ENCODE measurements around the gene TRMT61B. TPM values are rescaled to one million over a fixed set of nuclear protein-coding genes. Genes with fewer than 3 reads are reported as not detected.

TRMT61B gene
- total RNA-seq, 1 donor from 2014 or later, result 17.5 TPM

DNA sequence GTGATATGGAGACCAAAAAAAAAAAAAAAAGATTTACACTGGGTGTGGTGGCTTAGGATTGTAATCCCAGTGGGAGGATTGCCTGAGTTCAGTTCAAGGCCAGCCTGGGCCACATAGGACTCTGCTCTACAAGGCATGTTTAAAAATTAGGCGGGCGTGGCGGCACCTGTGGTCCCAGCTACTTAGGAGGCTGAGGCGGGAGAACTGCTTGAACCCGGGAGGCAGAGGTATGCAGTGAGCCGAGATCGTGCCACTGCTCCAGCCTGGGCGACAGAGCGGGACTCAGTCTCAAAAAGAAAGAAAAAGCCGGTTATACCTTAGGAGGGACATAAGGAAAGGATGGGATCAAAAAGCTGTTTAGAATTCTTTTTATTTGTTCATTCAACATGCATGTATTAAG is 60.2 kb downstream of the TRMT61B start:
- Mint-ChIP-seq H3K9me3 (ENCODE audit: unreplicated experiment) (no peaks in the 10 kb centered on the region), H3K4me3 (ENCODE audit: unreplicated experiment) (peak overlapping the region; percentile 76), H3K27ac (ENCODE audit: unreplicated experiment) (no peak overlapping the region), H3K4me1 (ENCODE audit: low read depth, unreplicated experiment) (peaks cover 4% of the 10 kb centered on the region), H3K27me3 (ENCODE audit: unreplicated experiment) (peaks cover 2% of the 10 kb centered on the region), H3K36me3 (ENCODE audit: unreplicated experiment) (no peaks in the 10 kb centered on the region)
- no peak for DNase-seq
- TF ChIP-seq, protein P1, sequence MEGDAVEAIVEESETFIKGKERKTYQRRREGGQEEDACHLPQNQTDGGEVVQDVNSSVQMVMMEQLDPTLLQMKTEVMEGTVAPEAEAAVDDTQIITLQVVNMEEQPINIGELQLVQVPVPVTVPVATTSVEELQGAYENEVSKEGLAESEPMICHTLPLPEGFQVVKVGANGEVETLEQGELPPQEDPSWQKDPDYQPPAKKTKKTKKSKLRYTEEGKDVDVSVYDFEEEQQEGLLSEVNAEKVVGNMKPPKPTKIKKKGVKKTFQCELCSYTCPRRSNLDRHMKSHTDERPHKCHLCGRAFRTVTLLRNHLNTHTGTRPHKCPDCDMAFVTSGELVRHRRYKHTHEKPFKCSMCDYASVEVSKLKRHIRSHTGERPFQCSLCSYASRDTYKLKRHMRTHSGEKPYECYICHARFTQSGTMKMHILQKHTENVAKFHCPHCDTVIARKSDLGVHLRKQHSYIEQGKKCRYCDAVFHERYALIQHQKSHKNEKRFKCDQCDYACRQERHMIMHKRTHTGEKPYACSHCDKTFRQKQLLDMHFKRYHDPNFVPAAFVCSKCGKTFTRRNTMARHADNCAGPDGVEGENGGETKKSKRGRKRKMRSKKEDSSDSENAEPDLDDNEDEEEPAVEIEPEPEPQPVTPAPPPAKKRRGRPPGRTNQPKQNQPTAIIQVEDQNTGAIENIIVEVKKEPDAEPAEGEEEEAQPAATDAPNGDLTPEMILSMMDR (IDR thresholded peaks at IDR 0.05; ENCODE audit: partially characterized antibody, unreplicated experiment), result no peak

DNA sequence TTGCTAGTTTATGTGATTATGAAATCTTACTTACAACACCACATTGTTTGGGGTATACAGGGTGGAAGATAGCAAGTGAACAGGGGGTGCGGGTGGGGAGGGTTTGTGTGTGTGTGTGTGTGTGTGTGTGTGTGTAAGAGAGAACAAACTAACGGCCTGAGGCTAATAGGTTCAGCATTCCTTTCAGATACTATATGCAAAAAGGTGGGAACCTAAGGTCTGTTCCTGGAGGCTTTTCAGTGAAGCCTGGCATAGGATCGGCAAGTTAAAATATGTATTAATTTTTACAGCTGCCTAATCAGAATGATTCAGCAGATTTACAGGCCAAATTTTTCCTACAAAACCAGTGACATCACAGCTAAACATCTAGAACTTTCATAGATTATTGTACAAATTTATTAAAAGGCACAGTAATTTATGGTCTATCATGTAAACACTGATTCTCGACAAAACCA is 67.1 kb downstream of the TRMT61B start:
- DNase-seq, result no peak
- Mint-ChIP-seq H3K4me1 (ENCODE audit: low read depth, unreplicated experiment) (no peaks in the 10 kb centered on the region), H3K36me3 (ENCODE audit: unreplicated experiment) (no peaks in the 10 kb centered on the region), H3K27ac (ENCODE audit: unreplicated experiment) (no peak overlapping the region), H3K4me3 (ENCODE audit: unreplicated experiment) (no peak overlapping the region), H3K27me3 (ENCODE audit: unreplicated experiment) (no peaks in the 10 kb centered on the region), H3K9me3 (ENCODE audit: unreplicated experiment) (no peaks in the 10 kb centered on the region)
- TF ChIP-seq, protein P1 (IDR thresholded peaks at IDR 0.05; ENCODE audit: partially characterized antibody, unreplicated experiment), result no peak

DNA sequence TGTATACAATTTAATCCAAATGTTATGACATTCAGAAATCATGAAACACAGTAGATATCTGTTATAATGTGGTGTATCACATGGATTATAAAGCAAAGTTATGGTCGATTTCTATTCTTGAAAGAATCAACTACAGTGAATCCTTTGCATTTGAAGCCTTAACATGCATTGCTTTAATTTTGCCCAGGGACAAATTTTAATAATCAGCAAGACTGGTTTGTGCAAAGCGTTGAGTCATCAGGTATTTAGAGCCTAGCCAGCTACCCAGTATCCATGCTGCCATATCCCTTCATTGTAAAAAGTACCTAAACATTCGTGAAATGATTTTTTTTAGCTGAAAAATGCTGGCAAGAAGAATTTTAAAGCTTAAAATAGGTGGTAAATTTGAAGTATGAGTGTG is 68.4 kb downstream of the TRMT61B start:
- no peaks in the 10 kb centered on the region for H3K27me3 Mint-ChIP-seq (ENCODE audit: unreplicated experiment)
- DNase-seq, result no peak
- no peaks in the 10 kb centered on the region for H3K4me1 Mint-ChIP-seq (ENCODE audit: low read depth, unreplicated experiment)
- H3K9me3 Mint-ChIP-seq (ENCODE audit: unreplicated experiment), result no peaks in the 10 kb centered on the region
- TF ChIP-seq, protein P1 (IDR thresholded peaks at IDR 0.05; ENCODE audit: partially characterized antibody, unreplicated experiment), result no peak
- peaks cover 12% of the 10 kb centered on the region for H3K36me3 Mint-ChIP-seq (ENCODE audit: unreplicated experiment)
- no peak overlapping the region for H3K4me3 Mint-ChIP-seq (ENCODE audit: unreplicated experiment)
- H3K27ac Mint-ChIP-seq (ENCODE audit: unreplicated experiment), result no peak overlapping the region

Other genes starting within 250 kb of the TRMT61B start
- 144 TPM for gene PPP1CB, start 118.5 kb downstream of the TRMT61B start, total RNA-seq (ENCODE audit: unreplicated experiment)
- 0.81 TPM for gene SPDYA, start 59.5 kb downstream of the TRMT61B start, total RNA-seq (ENCODE audit: unreplicated experiment)
- 32.5 TPM for gene WDR43, start 24.4 kb upstream of the TRMT61B start, total RNA-seq (ENCODE audit: unreplicated experiment)
- not detected for gene TOGARAM2, start 111.0 kb upstream of the TRMT61B start, total RNA-seq (ENCODE audit: unreplicated experiment)
- gene PCARE, start 204.2 kb upstream of the TRMT61B start, total RNA-seq (ENCODE audit: unreplicated experiment), result 0.66 TPM
- gene CLIP4, start 245.1 kb upstream of the TRMT61B start, total RNA-seq (ENCODE audit: unreplicated experiment), result 3.3 TPM

Measured in glutamatergic neuron (in vitro differentiated cells).